ENCODE measurements around the gene KRTAP8-1.

- TF ChIP-seq CTCF (conservative IDR thresholded peaks at IDR 0.05) (peak; percentile 76), ZFX (IDR thresholded peaks at IDR 0.05) (no peak)
These were observed 18.2 kb upstream of the KRTAP8-1 start for GRCh38 chr21:30831194-30831765.
